ENCODE data around the gene SCUBE1.

The SCUBE1 gene

GRCh38 chr22:43288807-43289420, 54.3 kb downstream of the SCUBE1 start (continued):
- TF ChIP-seq ZFP30 (CRISPR knock-in tag; IDR thresholded peaks at IDR 0.05) (no peak), ARNTL (CRISPR knock-in tag; IDR thresholded peaks at IDR 0.05; ENCODE audit: borderline replicate concordance, low read depth) (no peak), ISL1 (CRISPR knock-in tag; IDR thresholded peaks at IDR 0.05) (no peak), ZNF70 (CRISPR knock-in tag; IDR thresholded peaks at IDR 0.05) (no peak)

- TF ChIP-seq PATZ1 (CRISPR knock-in tag; IDR thresholded peaks at IDR 0.05; ENCODE audit: borderline replicate concordance) (no peak), POU6F1 (CRISPR knock-in tag; IDR thresholded peaks at IDR 0.05; ENCODE audit: borderline replicate concordance, low read depth) (no peak), ZFP3 (CRISPR knock-in tag; IDR thresholded peaks at IDR 0.05) (no peak), ZNF70 (CRISPR knock-in tag; IDR thresholded peaks at IDR 0.05) (no peak), ISL1 (CRISPR knock-in tag; IDR thresholded peaks at IDR 0.05) (no peak), RARB (CRISPR knock-in tag; IDR thresholded peaks at IDR 0.05) (no peak), GLIS3 (CRISPR knock-in tag; IDR thresholded peaks at IDR 0.05) (no peak), CREB5 (CRISPR knock-in tag; IDR thresholded peaks at IDR 0.05; ENCODE audit: low read depth) (no peak), ESRRG (CRISPR knock-in tag; IDR thresholded peaks at IDR 0.05) (no peak), BACH2 (CRISPR knock-in tag; IDR thresholded peaks at IDR 0.05; ENCODE audit: borderline replicate concordance) (no peak), CSRNP3 (CRISPR knock-in tag; IDR thresholded peaks at IDR 0.05) (no peak), SNAI2 (CRISPR knock-in tag; IDR thresholded peaks at IDR 0.05) (no peak), PPARA (CRISPR knock-in tag; IDR thresholded peaks at IDR 0.05; ENCODE audit: borderline replicate concordance) (no peak), ZC3H10 (CRISPR knock-in tag; IDR thresholded peaks at IDR 0.05) (no peak), OSR1 (CRISPR knock-in tag; IDR thresholded peaks at IDR 0.05) (no peak), ZFP30 (CRISPR knock-in tag; IDR thresholded peaks at IDR 0.05) (no peak), CSDC2 (CRISPR knock-in tag; IDR thresholded peaks at IDR 0.05) (no peak), ARNTL (CRISPR knock-in tag; IDR thresholded peaks at IDR 0.05; ENCODE audit: borderline replicate concordance, low read depth) (no peak)
- ATAC-seq: no peak
Measured at GRCh38 chr22:43288378-43288777, 54.8 kb downstream of the SCUBE1 start.

GRCh38 chr22:43287441-43287840, 55.7 kb downstream of the SCUBE1 start:
- peak; percentile 33; the same call in 1 of the 3 replicates for ATAC-seq
- TF ChIP-seq GLIS3 (CRISPR knock-in tag; IDR thresholded peaks at IDR 0.05) (no peak), TSHZ2 (CRISPR knock-in tag; IDR thresholded peaks at IDR 0.05) (peak; percentile 10; the same call in 1 of the 2 replicates), TCF4 (CRISPR knock-in tag; IDR thresholded peaks at IDR 0.05; ENCODE audit: borderline replicate concordance) (peak; percentile 54; the same call in 1 of the 2 replicates), CSRNP3 (CRISPR knock-in tag; IDR thresholded peaks at IDR 0.05) (no peak)

All from SK-N-SH treated with all-trans-retinoic acid at 6 μM for 48 hours (cell line).